ENCODE data around the gene MACF1. TPM values are rescaled to one million over a fixed set of nuclear protein-coding genes. Genes with fewer than 3 reads are reported as not detected.

MACF1 gene
- total RNA-seq, 1 experiment from 2014 or later, result 134 TPM

DNA sequence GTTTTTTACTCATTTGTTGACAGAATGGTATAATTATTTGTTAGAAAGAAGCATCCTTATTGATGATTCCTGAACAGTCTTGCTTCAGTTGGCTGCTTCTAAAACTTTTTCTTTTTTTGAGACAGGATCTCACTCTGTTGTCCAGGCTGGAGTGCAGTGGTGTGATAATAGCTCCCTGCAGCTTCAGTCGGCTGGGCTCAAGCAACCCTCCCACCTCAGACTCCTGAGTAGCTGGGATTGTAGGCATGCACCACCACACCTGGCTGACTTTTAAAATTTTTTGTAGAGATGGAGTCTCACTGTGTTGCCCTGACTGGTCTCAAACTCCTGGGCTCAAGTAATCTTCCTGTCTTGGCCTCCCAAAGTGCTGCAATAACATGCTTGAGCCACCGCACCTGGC lies 38.8 kb downstream of the MACF1 start:
- in situ Hi-C loops (cut with HindIII; ENCODE audit: low sequenced_read_pairs), result no loop called here
- no peak for DNase-seq (ENCODE audit: low spot score)

DNA sequence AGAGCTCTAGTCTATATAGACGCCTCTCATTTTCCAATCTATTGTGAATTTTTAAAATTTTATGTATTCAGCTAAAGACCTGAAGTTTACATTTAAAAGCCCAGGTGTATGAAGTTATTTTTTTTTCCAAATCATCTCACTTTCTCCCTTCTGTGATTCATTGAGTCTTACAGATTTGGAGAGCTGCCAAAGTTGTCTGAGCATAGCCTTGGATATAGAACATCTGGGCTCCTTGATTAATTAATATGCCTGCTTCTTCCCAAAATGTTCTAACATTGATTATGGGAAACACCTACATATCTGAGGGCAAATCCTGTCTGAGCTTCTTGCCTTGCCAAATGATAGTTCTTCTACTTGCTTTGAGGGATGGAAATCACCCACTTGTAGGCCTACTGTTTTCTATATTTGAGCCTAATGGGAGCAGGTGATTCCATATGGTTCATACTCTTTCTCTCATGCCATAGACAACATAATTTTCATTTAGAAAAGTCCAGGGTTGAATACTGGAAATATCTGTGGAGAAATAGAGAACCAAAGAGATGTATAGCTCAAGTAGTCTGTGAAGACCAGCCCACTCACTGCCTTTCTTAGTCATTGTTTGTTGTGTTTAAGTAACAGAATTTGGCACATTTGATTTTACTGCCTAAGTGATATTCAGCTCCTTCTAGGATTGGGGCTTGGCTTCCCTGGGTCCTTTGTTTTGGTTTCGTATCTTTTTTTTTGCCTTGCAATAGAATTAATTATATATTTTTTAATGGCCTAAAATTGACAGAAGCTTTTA lies 46.2 kb downstream of the MACF1 start:
- in situ Hi-C loops (cut with HindIII; ENCODE audit: low sequenced_read_pairs), result no loop called here
- DNase-seq (ENCODE audit: low spot score), result no peak

DNA sequence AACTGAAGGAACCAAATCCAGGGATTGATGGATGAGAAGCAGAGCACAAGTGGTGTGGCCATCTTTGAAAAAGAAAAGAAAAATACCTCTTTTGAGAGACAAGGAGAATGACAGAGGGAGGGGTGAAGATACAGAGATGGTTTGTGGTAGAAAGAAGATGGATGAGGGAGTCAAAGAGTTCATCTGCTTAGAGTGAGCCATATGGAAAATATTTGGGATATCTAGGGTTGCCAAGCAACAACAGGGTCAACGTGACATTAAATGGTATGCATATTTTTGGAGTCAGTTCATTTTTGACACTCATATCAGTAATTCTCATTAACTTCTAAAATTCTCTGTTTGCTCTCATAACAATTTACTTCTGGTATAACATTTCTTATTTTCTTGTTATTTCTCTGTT lies 50.7 kb downstream of the MACF1 start:
- in situ Hi-C loops (cut with HindIII; ENCODE audit: low sequenced_read_pairs), result no loop called here
- DNase-seq (ENCODE audit: low spot score), result no peak

DNA sequence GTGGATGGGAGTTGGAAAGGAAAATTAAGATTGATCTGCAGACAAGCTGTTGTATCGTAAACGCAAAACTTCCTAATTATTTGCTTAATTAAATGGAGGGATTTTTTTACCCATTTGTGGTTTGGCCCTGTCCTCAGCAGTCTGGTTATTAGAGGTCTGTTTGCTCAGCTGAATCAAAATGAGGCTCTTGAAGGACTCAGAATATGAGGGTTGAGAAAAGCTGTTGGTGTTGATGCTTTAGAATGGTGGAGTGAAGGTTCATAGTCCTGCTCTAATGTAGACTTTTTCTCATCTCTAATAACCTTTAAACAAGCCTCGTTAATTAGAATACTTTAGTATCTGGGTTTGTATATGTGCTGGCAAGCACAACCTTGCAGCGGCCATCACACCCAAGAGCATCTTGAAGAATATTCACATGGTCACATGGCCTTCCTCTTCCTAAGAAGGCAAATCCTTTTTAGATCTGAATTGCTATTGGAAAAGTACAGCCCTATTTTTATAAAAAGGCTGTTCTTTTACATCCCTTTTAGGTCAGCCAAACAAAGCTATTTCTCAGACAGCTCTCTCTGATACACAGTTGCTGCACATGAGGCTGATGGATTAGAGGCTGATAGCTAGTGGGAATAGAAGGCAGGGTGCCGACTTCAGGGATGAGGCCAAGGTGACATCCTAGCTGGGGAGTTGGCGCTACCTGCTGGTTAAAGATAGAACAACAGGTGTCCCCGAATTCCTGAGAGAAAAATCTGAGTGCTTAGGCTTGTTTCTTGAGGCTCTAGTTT lies 53.8 kb downstream of the MACF1 start:
- peak; percentile 86 for DNase-seq (ENCODE audit: low spot score)
- in situ Hi-C loops (cut with HindIII; ENCODE audit: low sequenced_read_pairs), result no loop called here

DNA sequence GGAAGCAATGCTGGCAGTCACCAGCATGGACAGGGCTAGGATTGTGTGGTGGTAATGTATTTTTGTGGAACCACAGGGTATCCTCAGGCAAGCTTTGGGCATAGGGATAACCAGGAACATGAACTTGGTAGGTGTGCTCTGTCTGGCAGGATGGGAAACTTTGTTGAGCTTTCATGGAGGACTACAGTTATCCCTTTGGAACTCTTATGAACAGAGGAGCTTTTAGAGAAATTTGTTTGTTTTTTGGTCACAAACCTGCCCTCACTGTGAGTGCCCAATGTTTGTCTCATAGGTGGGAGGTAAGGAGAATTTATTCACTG lies 54.4 kb downstream of the MACF1 start:
- DNase-seq (ENCODE audit: low spot score), result no peak
- in situ Hi-C loops (cut with HindIII; ENCODE audit: low sequenced_read_pairs), result no loop called here

DNA sequence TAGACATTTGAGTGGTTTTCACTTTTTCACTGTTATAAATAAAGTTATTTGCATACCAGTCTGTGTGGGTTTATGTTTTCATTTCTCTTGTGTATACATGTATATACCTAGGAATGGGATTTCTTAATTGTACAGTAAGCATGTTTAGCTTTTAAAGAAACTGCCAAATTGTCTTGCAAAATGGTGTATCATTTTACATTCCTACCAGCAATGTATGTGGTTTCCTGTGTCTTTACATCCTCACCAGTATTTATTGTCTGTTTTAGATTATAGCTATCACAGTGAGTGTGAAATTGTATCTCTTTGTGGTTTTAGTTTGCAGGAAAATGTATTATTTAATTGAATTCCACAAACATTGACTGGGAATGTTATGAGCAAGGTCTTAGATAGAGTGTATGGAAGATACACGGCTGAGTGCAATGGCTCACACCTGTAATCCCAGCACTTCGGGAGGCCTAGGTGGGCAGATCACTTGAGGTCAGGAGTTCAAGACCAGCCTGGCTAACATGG lies 57.3 kb downstream of the MACF1 start:
- in situ Hi-C loops (cut with HindIII; ENCODE audit: low sequenced_read_pairs), result no loop called here
- DNase-seq (ENCODE audit: low spot score), result no peak

DNA sequence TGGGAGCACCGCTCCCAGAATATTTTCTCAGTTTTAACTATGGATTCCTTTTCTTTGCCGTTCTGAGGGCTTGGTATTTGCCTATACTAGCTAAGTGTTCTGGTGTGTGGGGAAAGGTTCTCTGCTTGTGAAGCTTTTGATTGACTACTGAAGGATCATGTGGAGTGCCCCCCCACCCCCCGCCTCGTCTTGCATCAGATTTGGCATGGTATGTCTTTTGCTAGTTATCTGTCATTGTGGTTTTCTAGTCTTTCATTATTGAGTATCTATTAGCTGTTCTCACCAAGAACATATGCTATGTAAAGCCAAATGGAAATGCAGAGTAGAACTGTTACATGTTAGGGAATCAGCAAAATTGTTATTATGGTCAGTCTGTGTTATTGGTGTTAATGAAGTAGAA lies 58.3 kb downstream of the MACF1 start:
- no peak for DNase-seq (ENCODE audit: low spot score)
- in situ Hi-C loops (cut with HindIII; ENCODE audit: low sequenced_read_pairs), result no loop called here

DNA sequence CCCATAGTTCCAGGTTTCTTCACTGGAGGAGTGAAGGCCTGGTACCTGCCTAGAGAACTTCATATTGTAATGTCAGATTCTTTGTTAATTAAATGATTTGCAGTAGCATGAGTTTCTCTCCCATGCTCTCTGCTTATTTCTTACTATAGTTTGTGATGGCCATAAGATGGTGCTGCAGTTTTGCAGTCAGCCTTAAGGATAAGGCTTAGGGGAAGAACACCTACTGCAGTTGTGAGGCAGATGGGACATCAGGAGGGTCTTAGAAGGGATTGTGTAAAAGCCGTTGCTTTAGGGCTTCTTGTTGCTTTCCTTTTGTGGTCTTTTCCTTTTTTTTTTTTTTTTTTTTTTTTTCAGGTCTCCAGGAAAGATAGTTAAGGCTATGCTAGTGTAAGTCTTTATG lies 61.8 kb downstream of the MACF1 start:
- DNase-seq (ENCODE audit: low spot score), result peak; percentile 27
- in situ Hi-C loops (cut with HindIII; ENCODE audit: low sequenced_read_pairs), result no loop called here

DNA sequence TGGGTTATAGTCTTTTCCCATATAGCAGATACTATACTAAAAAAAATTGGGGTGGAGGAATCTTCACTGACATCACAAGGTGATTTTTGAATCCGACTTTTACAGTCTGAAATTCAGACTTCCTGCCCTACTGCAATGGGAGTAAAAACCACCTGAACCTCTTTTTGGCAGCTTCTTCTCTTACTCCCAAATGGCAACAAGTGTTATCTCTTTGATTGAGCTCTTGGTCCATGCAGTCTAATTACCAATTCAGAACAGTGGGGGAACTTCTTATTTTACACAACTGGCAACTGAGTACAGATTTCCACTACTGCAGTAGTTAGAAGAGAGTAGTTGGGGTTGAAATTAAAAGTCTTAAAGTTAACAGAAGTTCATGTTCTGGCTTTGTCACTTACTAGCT lies 62.3 kb downstream of the MACF1 start:
- in situ Hi-C loops (cut with HindIII; ENCODE audit: low sequenced_read_pairs), result no loop called here
- no peak for DNase-seq (ENCODE audit: low spot score)

DNA sequence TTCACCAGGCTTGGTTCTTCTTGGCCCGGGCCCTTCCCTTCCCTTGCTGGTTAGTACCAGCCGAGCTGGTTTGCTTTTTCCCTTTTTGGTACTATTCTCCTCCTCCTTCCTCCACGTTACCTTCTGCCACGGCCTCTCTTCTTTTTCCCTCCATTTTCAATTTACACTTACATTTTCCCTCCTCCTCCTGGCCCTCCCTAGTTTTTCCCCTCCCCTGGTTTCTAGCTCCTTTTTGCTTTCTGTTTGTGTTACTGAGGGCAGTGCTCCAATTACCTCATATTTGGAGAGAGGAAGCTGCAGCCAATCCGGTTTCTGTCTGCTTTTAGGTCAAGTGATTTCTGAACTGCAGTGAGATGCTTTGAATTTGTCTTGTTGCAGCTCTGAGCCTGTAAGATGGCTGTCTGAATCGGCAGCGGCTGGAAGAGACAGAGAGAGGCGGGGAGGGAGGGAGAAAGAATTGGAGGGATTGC lies 63.7 kb downstream of the MACF1 start:
- in situ Hi-C loops (cut with HindIII; ENCODE audit: low sequenced_read_pairs), result no loop called here
- peak; percentile 99 for DNase-seq (ENCODE audit: low spot score)

DNA sequence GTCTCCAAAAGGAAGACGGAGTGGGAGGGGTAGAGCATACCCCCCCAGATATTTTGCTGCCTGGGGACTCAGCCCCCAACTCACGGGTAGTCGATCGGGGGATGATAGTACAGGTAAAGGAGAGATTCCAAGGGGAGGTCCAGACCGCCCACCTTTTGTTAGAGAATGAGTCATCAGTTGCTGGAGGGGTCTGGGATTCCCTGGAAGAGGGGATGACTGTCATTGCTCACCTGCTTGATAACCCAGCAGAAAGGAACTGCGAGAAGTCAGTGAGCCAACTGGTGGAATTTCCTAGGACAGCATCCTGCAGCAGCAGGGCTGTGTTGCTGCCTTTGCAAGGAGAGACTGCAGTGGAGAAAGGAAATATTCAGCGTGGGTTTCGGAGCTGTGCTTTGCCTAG lies 64.4 kb downstream of the MACF1 start:
- DNase-seq (ENCODE audit: low spot score), result peak; percentile 77
- in situ Hi-C loops (cut with HindIII; ENCODE audit: low sequenced_read_pairs), result no loop called here

DNA sequence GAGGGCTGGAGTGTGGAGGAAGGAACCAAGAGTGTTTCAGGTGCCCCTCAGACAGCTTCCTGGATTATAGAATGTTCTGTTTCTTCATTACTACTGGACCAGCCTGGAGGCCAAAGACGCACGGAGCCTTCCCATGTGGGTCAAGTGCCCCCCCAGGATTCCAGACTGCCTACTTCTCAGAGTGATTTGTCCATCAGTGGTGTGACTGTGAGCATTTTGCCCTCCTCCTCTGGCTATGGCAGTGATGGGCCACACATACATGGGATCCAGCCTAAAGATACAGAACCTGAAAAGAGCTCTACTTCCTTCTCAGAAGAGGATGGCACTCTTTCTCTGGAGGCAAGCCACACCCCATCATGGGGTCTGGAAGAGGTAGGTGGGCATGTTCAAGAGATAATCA lies 64.9 kb downstream of the MACF1 start:
- DNase-seq (ENCODE audit: low spot score), result peak; percentile 62
- in situ Hi-C loops (cut with HindIII; ENCODE audit: low sequenced_read_pairs), result no loop called here

DNA sequence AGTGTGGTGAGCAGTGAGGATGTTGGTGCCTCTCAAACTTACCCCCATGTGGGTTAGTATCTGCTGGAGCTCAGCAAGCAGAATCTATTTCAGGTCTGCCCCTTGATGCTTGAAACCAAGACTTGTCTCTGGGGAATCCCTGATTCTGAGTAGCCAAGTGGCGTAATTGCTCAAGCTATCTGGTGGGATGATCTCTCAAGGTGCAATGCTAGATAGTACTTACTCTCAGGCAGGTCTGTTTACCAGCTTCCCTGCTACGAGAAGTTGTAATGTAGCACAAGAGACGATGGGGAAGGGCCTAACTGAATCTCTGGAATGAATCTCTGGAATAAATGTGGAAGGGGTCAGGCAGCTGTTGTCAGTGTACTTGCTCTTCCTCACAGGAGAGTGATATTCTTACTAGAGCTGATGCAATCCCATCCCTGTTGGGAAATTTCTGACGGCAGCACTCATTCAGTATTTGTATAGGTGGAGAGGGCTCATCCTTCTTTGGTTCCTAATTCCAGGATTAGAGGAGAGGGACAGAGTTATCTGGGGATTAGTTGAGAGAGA lies 65.4 kb downstream of the MACF1 start:
- peak; percentile 60 for DNase-seq (ENCODE audit: low spot score)
- in situ Hi-C loops (cut with HindIII; ENCODE audit: low sequenced_read_pairs), result no loop called here

DNA sequence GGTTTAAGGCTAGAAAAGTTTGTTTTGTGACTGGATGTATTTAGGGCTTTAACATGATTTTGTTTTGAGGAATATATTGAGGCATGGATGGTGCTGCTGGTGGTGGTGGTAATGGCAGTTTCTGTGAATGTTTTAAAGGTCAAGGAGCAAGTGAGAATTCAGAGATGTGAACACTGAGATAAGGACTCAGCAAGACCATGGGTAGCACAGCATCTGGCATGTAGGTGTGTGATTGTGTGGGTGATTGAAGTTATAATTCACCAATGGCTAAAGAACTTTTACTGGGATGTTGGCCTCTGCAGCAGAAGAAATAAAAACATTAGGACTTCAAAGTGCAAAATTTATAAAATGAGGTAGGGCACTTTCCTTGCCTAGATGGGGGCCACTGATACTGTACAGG lies 65.9 kb downstream of the MACF1 start:
- in situ Hi-C loops (cut with HindIII; ENCODE audit: low sequenced_read_pairs), result no loop called here
- no peak for DNase-seq (ENCODE audit: low spot score)

DNA sequence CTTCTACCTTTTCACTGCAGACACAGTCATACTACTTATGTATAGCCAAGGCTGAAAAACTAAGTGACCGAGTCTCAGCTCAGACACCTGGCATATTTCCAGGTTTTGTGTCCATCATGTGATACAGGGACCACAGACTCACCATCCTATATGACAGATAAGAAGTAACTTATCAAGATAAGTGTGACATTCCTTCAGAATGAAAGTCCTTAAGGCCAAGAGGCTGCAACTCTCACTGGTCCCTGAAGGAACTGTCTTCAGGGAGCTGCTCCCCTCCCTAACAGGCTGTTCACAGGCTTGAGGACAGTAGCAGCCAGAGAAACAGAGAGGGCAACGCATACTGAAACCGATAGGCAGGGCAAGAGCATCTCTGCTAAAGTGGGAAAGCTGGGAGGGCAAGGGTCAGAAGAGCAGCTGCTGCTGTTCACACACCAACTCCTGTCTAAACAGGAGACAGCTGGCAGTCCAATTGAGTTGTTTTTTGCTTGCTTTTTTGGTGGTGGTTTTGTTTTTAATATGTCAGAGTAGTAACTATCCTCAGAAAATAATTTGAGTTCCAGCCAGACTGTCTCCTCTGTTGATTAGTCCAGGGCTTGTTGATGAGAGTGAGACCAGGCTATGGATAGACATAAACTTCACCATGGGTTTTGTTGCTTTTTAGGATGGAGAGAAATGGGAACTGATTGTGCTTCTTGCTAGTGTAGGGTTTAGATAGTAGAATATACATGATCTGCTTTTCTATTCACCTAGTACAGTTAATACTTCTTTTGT lies 67.7 kb downstream of the MACF1 start:
- DNase-seq (ENCODE audit: low spot score), result peak; percentile 77
- in situ Hi-C loops (cut with HindIII; ENCODE audit: low sequenced_read_pairs), result no loop called here

DNA sequence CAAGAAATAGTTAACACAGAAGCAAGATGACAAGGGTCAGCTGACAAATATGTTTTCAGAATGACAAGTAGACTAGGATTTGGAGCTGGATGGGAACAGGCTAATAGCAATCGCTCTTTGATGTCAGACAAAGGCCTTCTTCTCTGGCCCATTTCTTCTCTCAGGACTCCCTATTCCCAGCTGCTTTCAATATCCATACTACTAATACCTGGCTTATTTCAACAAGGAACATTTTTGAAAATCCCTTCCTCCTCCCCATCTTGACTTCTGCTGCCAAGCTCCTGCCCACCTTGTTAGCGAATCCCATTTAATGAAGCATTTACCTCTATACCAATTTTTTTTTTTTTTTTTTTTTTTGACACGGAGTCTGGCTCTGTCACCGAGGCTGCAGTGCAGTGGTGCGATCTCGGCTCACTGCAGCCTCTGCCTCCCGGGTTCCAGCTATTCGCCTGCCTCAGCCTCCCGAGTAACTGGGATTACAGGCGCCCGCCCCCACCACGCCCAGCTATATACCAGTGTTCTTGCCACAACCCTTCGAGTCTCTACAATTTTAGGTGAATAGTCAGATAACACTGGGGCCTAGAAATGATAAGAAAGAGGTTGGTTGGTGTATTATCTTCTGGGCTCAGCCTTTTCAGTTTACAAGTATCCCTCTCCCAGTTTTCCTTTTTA lies 68.4 kb downstream of the MACF1 start:
- in situ Hi-C loops (cut with HindIII; ENCODE audit: low sequenced_read_pairs), result no loop called here
- DNase-seq (ENCODE audit: low spot score), result peak; percentile 70

DNA sequence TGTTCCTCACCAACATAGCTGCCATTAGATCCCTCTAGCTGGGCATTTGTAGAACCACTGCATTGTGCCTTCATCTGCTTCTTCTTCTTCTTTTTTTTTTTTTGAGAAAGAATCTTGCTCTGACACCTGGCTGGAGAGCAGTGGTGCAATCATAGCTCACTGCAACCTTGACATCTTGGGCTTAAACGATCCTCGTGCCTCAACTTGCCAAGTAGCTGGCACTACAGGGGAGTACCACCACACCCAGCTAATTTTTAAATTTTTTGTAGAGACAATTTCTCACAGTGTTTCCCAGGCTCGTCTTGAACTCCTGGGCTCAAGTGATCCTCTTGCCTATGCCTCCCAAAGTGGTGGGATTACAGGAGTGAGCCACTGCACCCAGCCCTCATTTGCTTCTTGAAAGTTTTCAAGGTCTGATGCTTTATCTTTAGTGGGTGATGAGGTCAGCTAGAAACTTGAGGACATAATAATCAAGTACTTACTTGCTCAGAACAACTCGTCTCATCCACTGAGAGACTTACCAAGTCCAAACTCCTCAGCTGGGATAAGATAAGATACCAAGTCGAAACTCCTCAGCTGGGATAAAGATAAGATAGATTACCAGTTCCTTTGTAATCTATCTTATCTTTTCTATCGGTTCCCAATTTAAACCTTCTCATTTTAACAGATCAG lies 71.5 kb downstream of the MACF1 start:
- in situ Hi-C loops (cut with HindIII; ENCODE audit: low sequenced_read_pairs), result no loop called here
- DNase-seq (ENCODE audit: low spot score), result peak; percentile 27

DNA sequence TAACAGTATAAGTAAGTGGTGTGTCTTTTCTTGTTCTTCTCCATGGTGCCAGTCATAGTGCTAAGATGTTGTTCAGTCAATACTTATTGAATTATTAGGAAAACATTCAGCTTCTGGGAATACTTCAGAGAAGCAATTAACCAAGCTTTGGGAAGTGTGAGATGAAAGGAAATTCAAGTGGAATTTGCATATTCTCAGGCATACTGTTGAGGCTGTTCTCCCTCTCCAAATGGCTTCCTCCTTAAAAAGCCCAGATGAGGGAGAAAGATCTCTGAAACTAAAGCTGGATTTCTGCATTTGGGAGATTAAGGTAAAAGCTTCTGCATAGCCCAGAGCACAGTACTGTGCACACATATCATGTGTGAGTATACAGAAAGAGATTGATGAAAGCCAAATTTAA lies 73.4 kb downstream of the MACF1 start:
- in situ Hi-C loops (cut with HindIII; ENCODE audit: low sequenced_read_pairs), result no loop called here
- DNase-seq (ENCODE audit: low spot score), result peak; percentile 39
